ENCODE measurements around the gene BTBD1.
"Not testable (repeated sequence)": the region's sequence is repeated elsewhere in the genome, so short reads cannot be mapped to it uniquely, and the experiment has no call there.

The BTBD1 gene

GRCh38 chr15:83094583-83094982, 27.5 kb upstream of the BTBD1 start:
- DNase-seq (ENCODE audit: low read depth), result no peak

DNA sequence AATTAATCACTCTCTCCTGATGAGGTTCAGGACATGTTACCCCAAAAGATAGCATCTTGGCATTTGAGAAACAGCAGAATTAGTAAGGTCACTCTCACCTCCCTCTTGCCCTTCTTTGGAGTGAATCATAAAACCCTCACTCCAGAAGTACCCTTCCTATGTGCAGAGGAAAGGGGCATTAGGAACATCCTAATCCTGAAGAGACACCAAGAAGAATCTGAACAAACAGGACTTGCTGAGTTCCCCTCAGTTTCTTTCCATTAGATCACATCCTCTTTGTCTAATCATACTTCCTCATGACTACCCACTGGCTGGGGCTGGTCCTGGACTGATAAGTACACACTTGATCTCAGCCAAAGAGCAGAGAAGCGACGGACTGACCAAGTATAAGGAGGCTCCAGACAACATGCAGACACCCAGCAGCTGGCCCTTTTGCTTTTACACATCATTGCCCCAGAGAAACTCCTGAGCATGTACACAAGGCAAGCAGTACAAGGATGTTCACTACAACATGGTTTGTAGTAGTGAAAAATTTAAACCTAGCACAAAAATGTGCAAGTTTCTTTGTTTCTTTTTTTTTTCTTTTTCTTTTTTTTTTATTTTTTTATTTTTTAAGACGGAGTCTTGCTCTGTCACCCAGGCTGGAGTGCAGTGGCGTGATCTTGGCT, 25.4 kb upstream of the BTBD1 start:
- DNase-seq (ENCODE audit: low read depth), result no peak

GRCh38 chr15:83091965-83092308, 24.9 kb upstream of the BTBD1 start:
- not testable (repeated sequence) for DNase-seq (ENCODE audit: low read depth)

- no peak for DNase-seq (ENCODE audit: low read depth)
Measured at GRCh38 chr15:83090465-83090864, 23.4 kb upstream of the BTBD1 start.

DNA sequence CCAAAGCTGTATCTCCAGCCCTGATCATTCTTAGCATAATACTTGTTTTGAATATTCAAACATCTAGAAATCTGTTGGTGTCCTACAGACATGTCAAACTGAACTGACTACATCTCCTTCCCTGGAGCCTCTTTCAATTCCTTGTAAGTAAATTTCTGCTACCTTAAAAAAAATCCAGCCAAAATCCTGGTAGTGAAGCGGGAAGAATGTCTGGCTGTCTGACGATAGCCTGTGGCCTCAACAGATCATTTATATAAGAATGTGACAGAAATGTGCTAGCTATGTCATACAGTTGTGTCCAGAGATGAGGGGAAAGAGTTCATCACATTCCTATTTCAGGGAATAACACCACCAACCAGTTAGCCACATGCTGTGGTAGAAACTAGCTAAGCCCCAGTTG, 21.8 kb upstream of the BTBD1 start:
- DNase-seq (ENCODE audit: low read depth), result no peak

- DNase-seq (ENCODE audit: low read depth), result no peak
Measured at GRCh38 chr15:83087576-83087975, 20.5 kb upstream of the BTBD1 start.

DNA sequence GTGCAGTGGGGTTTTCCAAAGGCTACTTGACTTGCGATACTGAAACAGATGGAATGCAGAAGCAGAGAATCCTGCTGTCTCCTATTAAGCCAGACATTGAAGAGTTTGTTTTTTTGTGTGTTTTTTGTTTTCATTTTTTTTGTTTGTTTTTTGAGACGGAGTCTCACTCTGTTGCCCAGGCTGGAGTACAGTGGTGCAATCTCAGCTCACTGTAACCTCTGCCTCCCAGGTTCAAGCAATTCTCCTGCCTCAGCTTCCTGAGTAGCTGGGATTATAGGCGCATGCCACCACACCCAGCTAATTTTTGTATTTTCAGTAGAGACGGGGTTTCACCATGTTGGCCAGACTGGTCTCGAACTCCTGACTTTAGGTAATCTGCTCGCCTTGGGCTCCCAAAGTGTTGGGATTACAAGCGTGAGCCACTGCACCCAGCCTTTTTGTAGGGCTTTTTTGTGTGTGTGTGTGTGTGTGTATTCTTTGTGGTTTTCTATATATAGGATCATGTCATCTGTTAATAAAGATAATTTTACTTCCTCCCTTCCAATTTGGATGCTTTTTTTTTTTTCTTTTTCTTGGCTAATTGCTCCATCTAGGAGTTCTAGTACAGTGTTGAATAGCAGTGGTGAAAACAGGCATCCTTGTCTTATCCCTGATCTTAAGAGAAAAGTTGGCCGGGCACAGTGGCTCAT, 19.0 kb upstream of the BTBD1 start:
- DNase-seq (ENCODE audit: low read depth), result not testable (repeated sequence)

DNA sequence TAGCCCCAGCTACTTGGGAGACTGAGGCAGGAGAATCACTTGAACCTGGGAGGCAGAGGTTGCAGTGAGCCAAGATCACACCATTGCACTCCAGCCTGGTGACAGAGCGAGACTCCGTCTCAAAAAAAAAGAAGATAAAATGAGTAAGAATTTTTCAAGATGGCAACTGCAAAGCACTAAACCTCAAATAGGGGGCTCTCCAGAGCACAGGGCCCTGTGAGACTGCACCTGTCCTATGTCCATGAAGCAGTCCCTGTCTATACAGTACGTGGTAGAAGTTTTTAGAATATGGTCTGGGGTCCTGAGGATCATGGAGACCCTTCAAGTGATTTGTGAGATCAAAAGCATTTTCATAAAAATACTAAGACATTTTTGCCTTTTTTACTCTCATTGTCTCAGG, 18.4 kb upstream of the BTBD1 start:
- not testable (repeated sequence) for DNase-seq (ENCODE audit: low read depth)

GRCh38 chr15:83082730-83083386, 15.8 kb upstream of the BTBD1 start:
- DNase-seq (ENCODE audit: low read depth), result no peak

DNA sequence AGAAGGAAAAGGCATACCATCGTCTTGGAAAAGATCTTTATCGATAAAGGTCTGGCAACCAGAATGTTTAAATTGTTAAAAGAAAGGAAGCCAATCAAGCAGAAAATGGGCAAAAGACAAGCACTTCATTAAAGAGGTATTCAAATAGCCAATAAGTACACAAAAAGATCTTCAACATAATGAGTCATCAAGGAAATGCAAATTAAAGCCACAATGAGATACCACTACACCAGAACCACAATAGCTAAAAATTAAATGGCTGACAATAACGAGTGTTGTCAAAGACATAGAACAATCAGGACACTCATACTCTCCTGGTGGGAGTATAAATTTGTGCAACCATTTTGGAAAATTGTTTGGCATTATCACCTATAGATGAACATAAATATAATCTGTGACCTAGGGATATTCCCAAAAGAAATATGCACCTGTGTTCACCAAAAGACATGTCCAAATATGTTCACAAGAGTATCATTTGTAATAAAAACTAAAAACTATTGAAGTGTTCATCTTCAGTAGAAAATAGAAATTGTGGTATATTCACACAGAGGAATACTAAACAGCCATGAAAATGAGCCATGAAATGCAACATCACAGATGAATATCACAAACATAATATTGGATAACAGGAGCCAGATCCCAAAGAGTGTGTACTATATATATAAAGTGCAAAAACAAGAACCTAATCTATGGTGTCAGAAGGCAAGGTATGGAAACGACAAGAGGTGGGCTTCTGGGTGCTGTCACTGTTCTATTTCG, 14.4 kb upstream of the BTBD1 start:
- no peak for DNase-seq (ENCODE audit: low read depth)

- no peak for DNase-seq (ENCODE audit: low read depth)
Measured at GRCh38 chr15:83078712-83079111, 11.7 kb upstream of the BTBD1 start.

DNA sequence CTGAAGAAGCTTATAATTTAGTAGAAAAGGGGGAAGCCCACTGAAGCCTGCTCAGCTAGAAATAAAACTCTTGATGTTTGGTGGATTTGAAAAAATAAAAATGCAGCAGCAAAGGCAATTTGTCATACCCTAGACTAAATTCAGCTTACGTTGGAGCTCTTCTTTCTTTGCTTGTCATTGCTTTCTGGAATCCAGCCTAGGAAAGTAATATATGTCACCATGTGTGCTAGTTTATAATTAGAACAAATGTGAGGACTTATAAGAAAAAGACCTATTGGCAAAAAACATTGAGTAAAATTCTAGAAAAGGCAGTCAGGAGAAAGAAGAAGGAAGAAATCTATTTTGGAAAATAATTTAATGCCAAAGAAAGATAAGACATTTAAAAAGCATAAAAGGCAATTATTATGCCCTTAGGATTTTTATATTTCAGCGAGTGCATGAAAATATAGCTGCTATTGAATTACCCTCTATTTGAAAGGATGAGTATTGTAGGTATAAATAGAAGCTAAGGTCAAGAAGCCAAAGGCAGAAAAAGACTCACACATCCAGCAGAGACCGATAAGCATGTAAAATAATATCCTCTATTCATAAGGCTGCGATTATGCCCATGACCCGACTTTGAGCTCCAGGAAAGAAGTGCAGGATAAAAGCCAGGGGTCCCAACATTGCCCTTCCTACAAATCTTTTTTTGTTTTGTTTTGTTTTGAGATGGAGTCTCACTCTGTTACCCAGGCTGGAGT, 10.6 kb upstream of the BTBD1 start:
- DNase-seq (ENCODE audit: low read depth), result no peak

DNA sequence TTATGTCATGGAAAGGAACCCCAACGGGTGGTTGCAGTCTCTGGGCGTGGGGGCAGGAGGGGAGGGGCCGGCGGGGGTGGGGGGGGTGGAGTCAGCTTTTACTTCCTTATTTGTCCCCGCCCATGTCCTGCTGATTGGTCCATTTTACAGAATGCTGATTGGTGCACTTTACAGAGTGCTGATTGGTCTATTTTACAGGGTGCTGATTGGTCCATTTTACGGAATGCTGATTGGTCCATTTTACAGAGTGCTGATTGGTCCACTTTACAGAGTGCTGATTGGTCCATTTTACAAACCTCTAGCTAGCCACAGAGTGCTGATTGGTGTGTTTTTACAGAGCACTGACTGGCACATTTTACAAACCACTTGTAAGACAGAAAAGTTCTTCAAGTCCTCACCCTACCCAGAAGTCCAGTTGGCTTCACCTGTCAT, 2.2 kb upstream of the BTBD1 start:
- not testable (repeated sequence) for DNase-seq (ENCODE audit: low read depth)

- DNase-seq (ENCODE audit: low read depth), result no peak
Measured at GRCh38 chr15:83068054-83068453, 1.0 kb upstream of the BTBD1 start.

DNA sequence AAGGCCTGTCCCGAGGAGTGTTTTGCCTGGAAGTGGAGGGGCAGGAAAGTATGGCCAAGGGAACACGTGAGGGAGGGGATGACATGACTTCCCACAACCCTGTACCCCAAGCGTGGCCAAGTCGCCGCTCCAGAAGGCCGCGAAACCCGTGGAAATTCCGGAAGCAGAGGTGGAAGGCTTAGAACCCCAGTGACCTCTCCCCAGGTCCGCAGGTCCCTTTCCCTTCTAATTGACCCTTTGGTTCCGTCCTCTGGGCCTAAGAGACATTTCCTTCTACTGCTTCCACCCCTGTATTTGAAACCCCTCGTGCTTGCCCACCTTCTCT, 548 bp upstream of the BTBD1 start:
- DNase-seq (ENCODE audit: low read depth), result no peak

DNA sequence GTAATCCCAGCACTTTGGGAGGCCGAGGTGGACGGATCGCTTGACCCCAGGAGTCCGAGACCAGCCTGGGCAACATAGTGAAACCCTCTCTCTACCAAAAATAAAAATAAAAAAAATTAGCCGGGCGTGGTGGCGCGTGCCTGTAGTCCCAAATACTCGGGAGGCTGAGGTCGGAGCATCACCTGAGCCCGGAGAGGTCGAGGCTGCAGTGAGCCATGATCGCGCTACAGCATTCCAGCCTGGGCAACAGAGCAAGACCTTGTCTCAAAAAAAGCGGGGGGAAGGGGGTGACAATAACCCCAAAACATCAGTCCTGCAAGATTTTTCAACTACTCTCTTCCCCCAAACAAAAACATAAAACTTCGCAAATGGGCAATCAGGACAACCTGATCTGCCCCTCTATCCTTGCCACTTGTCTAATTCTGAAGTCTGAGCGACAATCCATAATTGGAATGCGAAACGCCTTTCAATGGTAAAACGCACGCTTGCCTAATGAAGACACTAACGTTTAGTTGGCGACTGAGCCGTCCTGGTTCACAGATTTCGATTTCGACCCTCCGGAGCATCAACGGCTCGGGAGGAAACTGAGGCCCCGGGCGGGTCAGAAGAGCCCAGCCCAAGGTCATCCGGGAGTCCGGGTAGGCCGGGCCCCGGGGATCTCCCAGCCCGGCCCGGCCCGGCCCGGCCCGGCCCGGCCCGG, 868 bp downstream of the BTBD1 start:
- no peak for DNase-seq (ENCODE audit: low read depth)

DNA sequence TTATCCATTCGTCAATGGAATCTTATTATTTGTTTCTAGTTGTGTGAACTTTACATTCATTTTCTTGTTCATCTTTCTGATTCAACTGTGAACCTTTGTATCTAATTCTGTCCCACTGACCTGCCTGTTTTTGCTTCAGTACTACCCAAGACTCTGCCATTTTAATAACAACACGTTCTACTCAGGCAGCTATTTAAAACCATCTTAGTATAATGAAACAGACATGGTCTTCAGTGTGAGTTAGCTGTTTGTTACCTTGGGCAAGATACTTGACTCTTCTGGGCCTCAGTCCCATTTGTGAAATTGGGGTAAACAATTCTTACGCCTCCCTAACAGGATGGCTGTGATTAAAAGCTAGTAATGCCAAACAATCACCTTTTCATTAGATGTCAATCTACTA, 1.6 kb downstream of the BTBD1 start:
- no peak for DNase-seq (ENCODE audit: low read depth)

GRCh38 chr15:83064859-83065258, 2.2 kb downstream of the BTBD1 start:
- DNase-seq (ENCODE audit: low read depth), result no peak

- no peak for DNase-seq (ENCODE audit: low read depth)
Measured at GRCh38 chr15:83063551-83063950, 3.5 kb downstream of the BTBD1 start.

DNA sequence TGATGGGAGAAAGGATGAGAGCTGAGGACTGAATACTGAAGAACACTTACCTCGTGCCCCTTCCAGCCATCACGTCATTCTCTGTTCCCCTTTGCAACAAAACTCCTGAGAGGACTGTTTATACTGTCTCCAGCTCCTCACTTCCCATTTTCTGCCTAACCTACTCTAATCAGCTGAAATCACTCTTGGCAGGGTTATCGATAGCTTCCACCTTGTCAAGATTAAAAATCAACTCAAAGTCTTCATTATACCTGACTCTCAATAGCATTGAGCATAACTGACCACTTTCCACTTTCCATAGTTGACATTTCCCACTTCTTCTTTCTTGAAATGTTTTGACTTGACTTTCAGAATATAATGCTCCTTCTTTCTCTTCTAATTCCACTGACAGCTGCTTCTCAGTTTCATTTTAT, 4.3 kb downstream of the BTBD1 start:
- DNase-seq (ENCODE audit: low read depth), result no peak

DNA sequence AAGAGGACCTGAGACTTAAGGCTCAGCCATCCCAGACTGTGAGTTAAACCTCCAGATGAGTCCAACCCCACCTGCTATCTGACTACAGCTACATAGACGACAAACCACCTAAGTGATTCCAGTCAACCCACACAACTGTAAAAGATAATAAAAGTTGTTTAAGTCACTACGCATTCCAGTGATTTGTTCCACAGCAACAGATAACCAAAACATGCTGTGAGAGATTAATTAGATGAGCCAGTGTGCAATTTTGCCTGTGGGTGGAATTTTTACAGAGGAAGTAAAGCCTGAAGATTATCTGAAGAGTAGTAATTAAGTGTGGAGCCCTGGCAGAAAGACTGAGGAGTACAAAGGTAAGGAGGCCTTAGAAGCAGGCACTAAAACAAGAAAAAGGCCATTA, 5.4 kb downstream of the BTBD1 start:
- no peak for DNase-seq (ENCODE audit: low read depth)

Measured in T follicular helper cell (primary cell).